ENCODE results near the gene RCOR1. TPM values are rescaled to one million over a fixed set of nuclear protein-coding genes. Genes with fewer than 3 reads are reported as not detected.
A peak's percentile ranks its signal among the peaks of the same experiment; 100 is the strongest.

The RCOR1 gene
- polyA plus RNA-seq, 2 of the 4 experiments (the other 2 are of a cell fraction): 17.7 to 24.7 TPM

GRCh38 chr14:102593061-102593824 is 794 bp downstream of the RCOR1 start:
- Histone ChIP-seq H3K4me1 (peaks cover 36% of the 10 kb centered on the region), H3K4me3 (peak overlapping the region; percentile 85), H3K9me3 (no peaks in the 10 kb centered on the region), H3K27ac (peak overlapping the region; percentile 91 to 98), H3K4me2 (peak overlapping the region; percentile 77)
- peak; percentile 41 to 66 for DNase-seq (ENCODE audit: low read depth in 1 of 2, low spot score in 1 of 2)
- 0% methylated on average over 15 of the region's 75 CpGs for WGBS (ENCODE audit: missing lambda C conversion rate)
- ChIA-PET POLR2A (interaction anchor here (1.8 kb wide), 1 partner anchor 68 kb away, joined by 7 read pairs; no protein-coding TSS in a partner anchor), CTCF (interaction anchor here (0.6 to 3.9 kb wide), 21 partner anchors 8 to 260 kb away, joined by 3 to 34 read pairs (median 6); no protein-coding TSS in a partner anchor)
- TF ChIP-seq ZFP36 (IDR thresholded peaks at IDR 0.05; ENCODE audit: borderline replicate concordance, partially characterized antibody) (no peak), CTCF (IDR thresholded peaks at IDR 0.05) (peak; percentile 22; the same call in 2 of the 3 replicates), TP53 (CRISPR knock-in tag; IDR thresholded peaks at IDR 0.05) (no peak), HMGXB4 (CRISPR knock-in tag; IDR thresholded peaks at IDR 0.05; ENCODE audit: borderline replicate concordance) (peak; percentile 56; the same call in 1 of the 2 replicates), RAD21 (conservative IDR thresholded peaks at IDR 0.05 in 1 of 2, IDR thresholded peaks at IDR 0.05 in 1 of 2) (peak in 1 of 2 experiments; percentile 10; a peak in 1 of 5 replicates)
- no peak for FAIRE-seq
- peak; percentile 14 to 32 for ATAC-seq

GRCh38 chr14:102593825-102594137 is 1.3 kb downstream of the RCOR1 start:
- H3K27ac ChIP-seq: peak overlapping the region; percentile 91 to 98
- no peak for DNase-seq (ENCODE audit: low read depth in 1 of 2, low spot score in 1 of 2)
- TF ChIP-seq E2F6 (IDR thresholded peaks at IDR 0.05; ENCODE audit: borderline replicate concordance, low read depth) (no peak), NFE2L2 (conservative IDR thresholded peaks at IDR 0.05; ENCODE audit: low read length) (no peak), CTCF (IDR thresholded peaks at IDR 0.05) (no peak), ATOH8 (CRISPR knock-in tag; IDR thresholded peaks at IDR 0.05; ENCODE audit: low read depth) (no peak), HOXB13 (CRISPR knock-in tag; IDR thresholded peaks at IDR 0.05; ENCODE audit: low read depth) (no peak), EHF (CRISPR knock-in tag; IDR thresholded peaks at IDR 0.05) (no peak), HEYL (CRISPR knock-in tag; IDR thresholded peaks at IDR 0.05) (no peak), TFCP2L1 (CRISPR knock-in tag; IDR thresholded peaks at IDR 0.05) (no peak), ZC3H11A (IDR thresholded peaks at IDR 0.05) (no peak), RCOR1 (IDR thresholded peaks at IDR 0.05; ENCODE audit: low read depth, low read length) (no peak), HDAC2 (IDR thresholded peaks at IDR 0.05) (no peak), CBX8 (IDR thresholded peaks at IDR 0.05) (no peak), POLR2AphosphoS2 (conservative IDR thresholded peaks at IDR 0.05; ENCODE audit: low read length) (no peak), BHLHE40 (IDR thresholded peaks at IDR 0.05; ENCODE audit: low read depth, low read length) (no peak), HOXB5 (CRISPR knock-in tag; IDR thresholded peaks at IDR 0.05) (no peak), USF2 (IDR thresholded peaks at IDR 0.05) (no peak)
- ATAC-seq: no peak
- POLR2A ChIA-PET: interaction anchor here (1.8 kb wide), 1 partner anchor 69 kb away, joined by 7 read pairs; no protein-coding TSS in a partner anchor
- 0% methylated on average over 6 of the region's 6 CpGs for WGBS (ENCODE audit: missing lambda C conversion rate)
- no peaks in the 10 kb centered on the region for H3K9me3 ChIP-seq
- peak overlapping the region; percentile 77 for H3K4me2 ChIP-seq
- FAIRE-seq: no peak
- peaks cover 34% of the 10 kb centered on the region for H3K4me1 ChIP-seq
- CTCF ChIA-PET: interaction anchor here (0.6 to 3.9 kb wide), 43 partner anchors 9 to 1348 kb away, joined by 3 to 34 read pairs (median 6); partner anchors contain the start of genes ANKRD9 and RD3L
- H3K4me3 ChIP-seq: peak overlapping the region; percentile 85

Data from A549 (cell line).